PC-3 (cell line): ENCODE data around the gene HIC1. TPM values are rescaled to one million over a fixed set of nuclear protein-coding genes. Genes with fewer than 3 reads are reported as not detected.

Source experiments
- ATAC-seq: fragments of 200-7000 bp; cut with Tn5 transposase; 2 replicates; pipeline ENCODE4 v1.9.1; 2020; ENCODE audit warnings: mild to moderate bottlenecking, moderate library complexity
- BruUV-seq: library from RNA; stranded (reverse); fragments of 400-500 nt; replicated peaks from 2 replicates; lab custom pipeline; 2021; lab: Mats Ljungman, UMichigan
- CTCF ChIA-PET: fragments of 300-600 bp; sonication (Branson Sonifier 250); formaldehyde crosslinking; loops from one replicate; lab custom pipeline; 2022; ENCODE audit warnings: antibody characterized with exemption; lab: Charles Lee
- POLR2A ChIA-PET: fragments of 300-600 bp; sonication (Branson Sonifier 250); formaldehyde crosslinking; loops from one replicate; lab custom pipeline; 2022; ENCODE audit warnings: antibody characterized with exemption; ENCODE audit not compliant: unreplicated experiment; lab: Charles Lee
- DNase-seq: peaks from one replicate; pipeline ENCODE4 v3.0.0-alpha.2; 2015
- H2AFZ ChIP-seq: fragments of 300-600 bp; sonication (generic); 2 replicates; pipeline ENCODE4 v1.6.0; 2016; ENCODE audit warnings: antibody characterized with exemption, low read length
- H3F3A ChIP-seq: fragments of 300-600 bp; sonication (generic); one replicate; pipeline ENCODE4 v1.6.0; 2017; ENCODE audit warnings: antibody characterized with exemption, low read length, control low read depth, mild to moderate bottlenecking; ENCODE audit not compliant: unreplicated experiment
- H3K27ac ChIP-seq: fragments of 300-600 bp; sonication (generic); 2 replicates; pipeline ENCODE4 v1.5.1; 2016; ENCODE audit warnings: mild to moderate bottlenecking, low read length
- H3K27me3 ChIP-seq: fragments of 300-600 bp; sonication (generic); 2 replicates; pipeline ENCODE4 v1.6.1; 2016; ENCODE audit warnings: low read length, mixed read lengths
- H3K36me3 ChIP-seq: fragments of 300-600 bp; sonication (generic); 2 replicates; pipeline ENCODE4 v1.6.1; 2016; ENCODE audit warnings: low read depth, mixed run types, low read length, mixed read lengths
- H3K4me1 ChIP-seq: fragments of 300-600 bp; sonication (generic); 2 replicates; pipeline ENCODE4 v1.5.1; 2016; ENCODE audit warnings: low read length; ENCODE audit not compliant: insufficient read depth
- H3K4me2 ChIP-seq: fragments of 300-600 bp; sonication (generic); 2 replicates; pipeline ENCODE4 v1.6.0; 2016; ENCODE audit warnings: low read length
- H3K4me3 ChIP-seq: fragments of 300-600 bp; sonication (generic); 2 replicates; pipeline ENCODE4 v1.5.1; 2016; ENCODE audit warnings: mild to moderate bottlenecking, low read length, mixed read lengths
- H3K79me2 ChIP-seq: fragments of 300-600 bp; sonication (generic); 2 replicates; pipeline ENCODE4 v1.6.1; 2017; ENCODE audit warnings: low read length, mixed read lengths
- H3K9ac ChIP-seq: fragments of 300-600 bp; sonication (generic); 2 replicates; pipeline ENCODE4 v1.6.0; 2016; ENCODE audit warnings: mild to moderate bottlenecking, low read length
- H3K9me2 ChIP-seq: fragments of 300-600 bp; sonication (generic); replicated peaks from 2 replicates; pipeline ENCODE4 v1.6.1; 2016; ENCODE audit warnings: mixed run types, low read length, mixed read lengths
- H3K9me3 ChIP-seq: fragments of 300-600 bp; sonication (generic); 2 replicates; pipeline ENCODE4 v1.6.1; 2016; ENCODE audit warnings: low read length, mixed read lengths
- H4K20me1 ChIP-seq: fragments of 300-600 bp; sonication (generic); 2 replicates; pipeline ENCODE4 v1.6.1; 2016; ENCODE audit warnings: low read length, mixed read lengths
- EZH2 ChIP-seq: fragments of 300-600 bp; sonication (generic); IDR thresholded peaks from one replicate; pipeline ENCODE4 v1.6.1; 2017; ENCODE audit warnings: antibody characterized with exemption, mild to moderate bottlenecking, low read length; ENCODE audit not compliant: unreplicated experiment
- EZH2phosphoT487 ChIP-seq: fragments of 300-600 bp; sonication (generic); IDR thresholded peaks from 2 replicates; pipeline ENCODE4 v1.6.1; 2018; ENCODE audit warnings: mild to moderate bottlenecking, antibody characterized with exemption, low read length, borderline replicate concordance
- intact Hi-C: fragments of 100-400 bp; cut with micrococcal nuclease; formaldehyde crosslinking; loops from 2 replicates; pipeline ENCODE4 v1.9.0; 2023
- total RNA-seq: library from RNA; depleted of rRNA; stranded (reverse); fragments of >200 nt; gene quantifications from 2 replicates; pipeline ENCODE4 v1.2.3, GENCODE V29; 2014
- TF ChIP-seq, protein P1 (sequence below): fragments of 300-600 bp; sonication (generic); conservative IDR thresholded peaks from 2 replicates; pipeline ENCODE4 v1.5.1; 2017; ENCODE audit warnings: antibody characterized with exemption, low read depth, mild to moderate bottlenecking, low read length

HIC1 gene
- total RNA-seq, 1 experiment from 2014 or later = 4.4 TPM

DNA sequence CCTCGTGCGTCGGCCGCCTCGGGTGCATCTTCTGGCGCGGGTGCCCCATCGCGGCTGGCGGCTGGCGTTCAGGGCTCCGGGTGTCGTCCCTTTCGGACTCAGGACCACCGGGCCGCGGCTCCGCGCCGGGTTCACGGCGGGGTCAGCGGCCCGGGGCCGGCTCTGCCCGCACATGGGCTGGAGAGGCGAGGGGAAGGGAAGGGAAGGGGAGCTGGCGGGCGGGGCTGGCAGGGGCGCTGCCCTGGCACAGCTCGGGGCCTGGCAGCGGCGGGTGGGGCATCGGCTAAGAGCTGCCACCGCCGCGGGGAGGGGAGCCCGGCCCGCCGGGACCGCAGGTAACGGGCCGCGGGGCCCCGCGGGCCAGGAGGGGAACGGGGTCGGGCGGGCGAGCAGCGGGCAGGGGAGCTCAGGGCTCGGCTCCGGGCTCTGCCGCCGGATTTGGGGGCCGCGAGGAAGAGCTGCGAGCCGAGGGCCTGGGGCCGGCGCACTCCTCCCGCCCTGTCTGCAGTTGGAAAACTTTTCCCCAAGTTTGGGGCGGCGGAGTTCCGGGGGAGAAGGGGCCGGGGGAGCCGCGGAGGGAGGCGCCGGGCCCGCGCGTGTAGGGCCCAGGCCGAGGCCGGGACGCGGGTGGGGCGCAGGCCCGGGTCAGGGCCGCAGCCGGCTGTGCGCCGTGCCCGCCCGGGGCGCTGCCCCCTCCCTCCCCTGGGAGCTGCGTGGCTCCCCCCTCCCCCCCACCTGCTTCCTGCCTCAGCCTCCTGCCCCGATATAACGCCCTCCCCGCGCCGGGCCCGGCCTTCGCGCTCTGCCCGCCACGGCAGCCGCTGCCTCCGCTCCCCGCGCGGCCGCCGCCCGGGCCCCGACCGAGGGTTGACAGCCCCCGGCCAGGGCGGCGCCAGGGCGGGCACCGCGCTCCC, 646 bp downstream of the HIC1 start:
- ATAC-seq = peak; percentile 34
- Histone ChIP-seq H4K20me1 (no peaks in the 10 kb centered on the region), H3K4me3 (peak overlapping the region; percentile 66), H3K4me2 (peak overlapping the region; percentile 93), H3K27me3 (no peaks in the 10 kb centered on the region), H3F3A (no peaks in the 10 kb centered on the region), H3K4me1 (peaks cover 7% of the 10 kb centered on the region), H3K9ac (peak overlapping the region; percentile 20; the same call in 1 of the 2 replicates), H3K9me3 (no peaks in the 10 kb centered on the region), H3K36me3 (no peaks in the 10 kb centered on the region), H3K79me2 (no peaks in the 10 kb centered on the region), H3K9me2 (no peaks in the 10 kb centered on the region), H2AFZ (peak overlapping the region; percentile 64; the same call in 1 of the 2 replicates), H3K27ac (no peak overlapping the region)
- intact Hi-C loops = loop anchor here (1.0 kb wide), 1 partner anchor 189 kb away; no protein-coding TSS in a partner anchor
- no peak for DNase-seq
- BruUV-seq = no TSS peak
- CTCF ChIA-PET = interaction anchor here (0.6 to 2.4 kb wide), 4 partner anchors 13 to 189 kb away, joined by 3 to 25 read pairs (median 6); no protein-coding TSS in a partner anchor
- TF ChIP-seq, protein P1, sequence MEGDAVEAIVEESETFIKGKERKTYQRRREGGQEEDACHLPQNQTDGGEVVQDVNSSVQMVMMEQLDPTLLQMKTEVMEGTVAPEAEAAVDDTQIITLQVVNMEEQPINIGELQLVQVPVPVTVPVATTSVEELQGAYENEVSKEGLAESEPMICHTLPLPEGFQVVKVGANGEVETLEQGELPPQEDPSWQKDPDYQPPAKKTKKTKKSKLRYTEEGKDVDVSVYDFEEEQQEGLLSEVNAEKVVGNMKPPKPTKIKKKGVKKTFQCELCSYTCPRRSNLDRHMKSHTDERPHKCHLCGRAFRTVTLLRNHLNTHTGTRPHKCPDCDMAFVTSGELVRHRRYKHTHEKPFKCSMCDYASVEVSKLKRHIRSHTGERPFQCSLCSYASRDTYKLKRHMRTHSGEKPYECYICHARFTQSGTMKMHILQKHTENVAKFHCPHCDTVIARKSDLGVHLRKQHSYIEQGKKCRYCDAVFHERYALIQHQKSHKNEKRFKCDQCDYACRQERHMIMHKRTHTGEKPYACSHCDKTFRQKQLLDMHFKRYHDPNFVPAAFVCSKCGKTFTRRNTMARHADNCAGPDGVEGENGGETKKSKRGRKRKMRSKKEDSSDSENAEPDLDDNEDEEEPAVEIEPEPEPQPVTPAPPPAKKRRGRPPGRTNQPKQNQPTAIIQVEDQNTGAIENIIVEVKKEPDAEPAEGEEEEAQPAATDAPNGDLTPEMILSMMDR = no peak
- TF ChIP-seq EZH2 (no peak), EZH2phosphoT487 (no peak)
- POLR2A ChIA-PET = no interaction called here

DNA sequence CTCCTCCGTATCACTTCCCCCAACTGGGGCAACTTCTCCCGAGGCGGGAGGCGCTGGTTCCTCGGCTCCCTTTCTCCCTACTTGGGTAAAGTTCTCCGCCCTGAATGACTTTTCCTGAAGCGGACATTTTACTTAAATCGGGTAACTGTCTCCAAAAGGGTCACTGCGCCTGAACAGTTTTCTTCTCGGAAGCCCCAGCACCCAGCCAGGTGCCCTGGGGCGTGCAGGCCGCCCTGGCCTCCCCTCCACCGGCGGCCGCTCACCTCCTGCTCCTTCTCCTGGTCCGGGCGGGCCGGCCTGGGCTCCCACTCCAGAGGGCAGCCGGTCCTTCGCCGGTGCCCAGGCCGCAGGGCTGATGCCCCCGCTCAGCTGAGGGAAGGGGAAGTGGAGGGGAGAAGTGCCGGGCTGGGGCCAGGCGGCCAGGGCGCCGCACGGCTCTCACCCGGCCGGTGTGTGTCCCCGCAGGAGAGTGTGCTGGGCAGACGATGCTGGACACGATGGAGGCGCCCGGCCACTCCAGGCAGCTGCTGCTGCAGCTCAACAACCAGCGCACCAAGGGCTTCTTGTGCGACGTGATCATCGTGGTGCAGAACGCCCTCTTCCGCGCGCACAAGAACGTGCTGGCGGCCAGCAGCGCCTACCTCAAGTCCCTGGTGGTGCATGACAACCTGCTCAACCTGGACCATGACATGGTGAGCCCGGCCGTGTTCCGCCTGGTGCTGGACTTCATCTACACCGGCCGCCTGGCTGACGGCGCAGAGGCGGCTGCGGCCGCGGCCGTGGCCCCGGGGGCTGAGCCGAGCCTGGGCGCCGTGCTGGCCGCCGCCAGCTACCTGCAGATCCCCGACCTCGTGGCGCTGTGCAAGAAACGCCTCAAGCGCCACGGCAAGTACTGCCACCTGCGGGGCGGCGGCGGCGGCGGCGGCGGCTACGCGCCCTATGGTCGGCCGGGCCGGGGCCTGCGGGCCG, 1.6 kb downstream of the HIC1 start:
- ATAC-seq (no peak), DNase-seq (no peak)
- Histone ChIP-seq H3K27me3 (no peaks in the 10 kb centered on the region), H3K9me3 (no peaks in the 10 kb centered on the region), H3K4me1 (peaks cover 7% of the 10 kb centered on the region), H3K4me3 (no peak overlapping the region), H3K79me2 (no peaks in the 10 kb centered on the region), H3K9me2 (no peaks in the 10 kb centered on the region), H3K36me3 (no peaks in the 10 kb centered on the region), H3F3A (no peaks in the 10 kb centered on the region), H4K20me1 (no peaks in the 10 kb centered on the region), H3K27ac (no peak overlapping the region), H3K4me2 (no peak overlapping the region), H3K9ac (no peak overlapping the region), H2AFZ (no peak overlapping the region)
- CTCF ChIA-PET = no interaction called here
- intact Hi-C loops = no loop called here
- POLR2A ChIA-PET = no interaction called here
- TF ChIP-seq, protein P1 = no peak
- no peak for TF ChIP-seq EZH2
- TF ChIP-seq EZH2phosphoT487 = no peak
- no TSS peak for BruUV-seq
